Fibroblast of skin of left biceps (primary cell): ENCODE data around the gene ASIC3.

ENCODE experiments used
- DNase-seq, 2 experiments: peaks; one replicate each; pipeline ENCODE4 v3.0.0-alpha.2; 2013; ENCODE audit warnings: low read depth in 2 of 2

ASIC3 gene

GRCh38 chr7:151085691-151086620 lies 37.6 kb downstream of the ASIC3 start, which contains the start of gene AGAP3:
Gene AGAP3, plus strand, starts transcription at chr7:151086475. Its CDS starts 267 bp downstream, at chr7:151086742.
- DNase-seq, result peak in 1 of 2 experiments; percentile 28

DNA sequence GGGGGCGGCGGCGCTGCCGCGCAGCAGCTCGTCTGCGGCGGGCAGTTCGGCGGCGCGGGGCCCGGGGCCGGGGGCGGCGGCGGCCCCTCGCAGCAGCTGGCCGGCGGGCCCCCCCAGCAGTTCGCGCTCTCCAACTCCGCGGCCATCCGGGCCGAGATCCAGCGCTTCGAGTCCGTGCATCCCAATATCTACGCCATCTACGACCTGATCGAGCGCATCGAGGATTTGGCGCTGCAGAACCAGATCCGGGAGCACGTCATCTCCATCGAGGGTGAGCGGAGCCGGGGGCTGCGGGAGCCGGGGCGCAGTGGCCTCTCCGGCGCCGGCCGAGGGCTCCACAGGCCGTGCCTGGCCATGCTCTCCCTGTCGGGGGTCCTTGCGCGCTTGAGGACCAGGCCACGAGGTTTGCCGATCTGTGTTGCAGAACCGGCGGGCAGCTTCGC lies 38.5 kb downstream of the ASIC3 start:
- DNase-seq, result no peak

DNA sequence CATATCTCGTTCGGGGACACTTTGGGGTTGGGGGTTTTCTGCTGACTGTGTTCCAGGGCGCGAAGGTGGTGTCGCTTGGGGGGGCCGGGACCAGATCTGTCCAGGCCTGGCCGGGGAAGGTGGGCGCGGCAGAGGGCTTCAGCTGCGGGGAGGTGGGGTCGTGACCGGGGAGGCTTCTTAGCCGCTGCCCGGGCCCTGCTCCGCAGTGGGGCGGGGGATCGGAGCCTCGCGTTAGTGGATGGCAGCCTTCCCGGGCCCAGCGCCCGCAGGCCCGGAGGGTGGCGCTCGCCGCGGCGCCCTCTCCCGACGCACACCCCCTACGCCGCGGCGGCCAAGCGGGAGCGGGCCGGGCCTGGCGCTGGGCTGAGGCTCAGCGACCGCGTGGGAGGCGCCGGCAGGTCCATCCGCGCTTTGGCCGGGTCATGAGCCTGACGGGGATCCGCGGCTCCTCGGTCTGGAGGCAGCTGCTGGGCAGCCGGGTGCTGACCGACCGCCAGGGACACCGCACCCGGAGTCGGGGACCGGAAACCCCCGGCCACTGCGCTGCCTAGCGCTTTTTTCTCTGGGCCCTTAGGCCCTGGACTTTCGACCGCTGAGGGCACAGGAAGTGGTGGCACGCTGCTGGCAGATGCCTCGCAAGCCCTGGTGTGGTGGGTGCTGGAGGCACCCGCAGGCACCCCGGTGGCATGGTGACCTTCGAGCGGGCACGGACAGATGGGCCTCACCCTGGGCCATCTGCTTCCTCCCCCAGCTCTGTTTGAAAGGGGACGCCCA lies 39.1 kb downstream of the ASIC3 start:
- no peak for DNase-seq

- no peak for DNase-seq
Observed at GRCh38 chr7:151088019-151088855, 39.9 kb downstream of the ASIC3 start.

GRCh38 chr7:151088856-151089699 lies 40.7 kb downstream of the ASIC3 start:
- DNase-seq, result no peak

DNA sequence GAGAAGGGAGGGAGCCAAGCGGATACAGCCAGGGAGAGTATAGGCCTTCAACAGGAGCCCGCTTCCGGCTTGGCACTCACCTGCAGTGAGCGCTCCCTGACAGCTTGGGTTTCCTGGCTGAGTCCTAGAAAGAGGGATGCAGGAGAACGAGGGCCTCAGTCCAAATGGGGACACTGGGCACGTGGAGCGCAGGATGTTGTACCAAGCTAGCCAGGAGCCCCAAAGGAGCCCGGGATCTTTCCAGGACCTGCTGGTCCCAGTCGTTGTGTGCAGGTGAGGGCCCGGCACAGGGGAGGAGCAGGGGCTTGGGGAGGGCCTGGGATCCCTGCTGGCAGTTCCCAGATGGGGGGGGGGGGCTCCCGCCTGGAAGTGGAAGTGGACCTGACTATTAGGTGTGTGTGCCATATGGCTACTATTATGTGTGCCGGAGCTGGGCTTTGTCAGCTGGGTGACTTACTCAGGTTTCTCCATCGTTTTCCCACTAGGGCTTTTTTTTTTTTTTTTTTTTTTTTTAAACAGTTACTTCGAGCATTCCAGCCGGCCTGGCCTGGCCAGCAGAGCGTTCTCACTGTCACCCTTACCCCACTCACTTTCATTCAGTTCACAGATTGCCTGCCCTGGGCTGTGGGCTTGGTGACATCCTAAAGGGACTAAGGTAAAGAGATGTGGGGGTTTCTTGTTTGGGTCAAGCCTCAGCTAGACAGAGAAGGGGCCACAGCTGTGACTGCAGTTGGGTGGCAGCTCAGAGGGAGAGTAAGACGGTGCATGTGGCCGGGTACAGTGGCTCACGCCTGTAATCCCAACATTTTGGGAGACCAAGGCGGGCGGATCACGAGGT lies 41.8 kb downstream of the ASIC3 start:
- no peak for DNase-seq

DNA sequence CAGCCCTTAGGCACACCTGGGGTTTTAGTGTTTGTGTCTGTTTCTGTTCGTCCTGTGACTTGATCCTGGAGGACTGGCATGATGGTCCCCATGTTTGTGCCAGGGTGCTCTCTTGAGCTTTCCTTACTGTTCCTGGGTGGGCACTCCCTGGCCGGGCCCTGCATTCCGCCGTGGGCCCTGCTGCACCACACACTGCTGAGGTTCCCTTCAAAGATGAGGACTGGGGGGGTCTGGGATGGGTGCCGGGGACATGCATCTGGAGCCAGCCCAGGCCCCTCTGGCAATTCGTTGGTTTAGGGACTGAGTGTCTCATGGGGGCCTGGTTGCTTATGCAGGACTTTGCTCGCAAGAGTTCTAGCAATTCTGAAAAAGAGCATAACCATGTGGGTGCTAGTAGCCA lies 42.7 kb downstream of the ASIC3 start:
- DNase-seq, result no peak

GRCh38 chr7:151091431-151091830 lies 43.1 kb downstream of the ASIC3 start:
- DNase-seq, result no peak

DNA sequence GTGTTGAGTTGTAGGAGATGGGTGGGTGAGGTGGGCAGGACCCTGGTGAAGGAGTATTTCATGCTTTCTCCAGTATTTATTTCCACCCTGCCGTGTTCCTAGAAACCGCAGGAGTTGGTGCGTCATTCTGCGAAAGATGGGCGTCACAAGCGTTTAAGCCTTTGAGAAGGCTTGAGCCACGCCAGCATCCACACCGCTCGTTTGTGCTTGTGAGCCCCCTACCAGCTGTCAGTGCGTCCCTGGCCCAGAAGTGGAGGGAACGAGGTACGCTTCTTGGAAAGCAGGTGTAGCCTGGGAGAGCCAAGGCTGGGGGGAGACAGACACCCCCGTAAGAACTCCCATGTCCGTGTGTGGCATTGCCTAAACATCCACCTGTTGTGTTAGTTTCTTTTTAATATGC lies 43.7 kb downstream of the ASIC3 start:
- no peak for DNase-seq

DNA sequence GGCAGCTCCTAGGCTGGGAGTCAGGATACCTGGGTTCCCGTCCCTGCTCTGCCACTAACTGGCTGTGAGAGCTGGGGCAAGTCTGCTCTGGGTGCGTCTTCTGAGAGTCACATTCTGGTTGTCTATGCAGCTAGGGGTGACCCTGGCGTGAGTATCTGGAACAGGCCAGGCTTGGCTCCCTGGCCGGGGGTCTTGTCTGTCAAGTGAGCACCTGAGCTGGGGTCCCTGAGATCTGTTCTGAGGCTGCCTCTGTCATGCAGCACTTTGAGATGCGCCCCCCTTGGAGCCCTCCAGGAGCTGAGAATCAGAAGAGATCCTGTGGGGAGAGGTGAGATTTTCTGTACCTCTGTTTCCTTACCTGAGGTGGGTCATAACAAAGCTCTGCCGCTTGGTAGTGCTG lies 45.4 kb downstream of the ASIC3 start:
- DNase-seq, result no peak

DNA sequence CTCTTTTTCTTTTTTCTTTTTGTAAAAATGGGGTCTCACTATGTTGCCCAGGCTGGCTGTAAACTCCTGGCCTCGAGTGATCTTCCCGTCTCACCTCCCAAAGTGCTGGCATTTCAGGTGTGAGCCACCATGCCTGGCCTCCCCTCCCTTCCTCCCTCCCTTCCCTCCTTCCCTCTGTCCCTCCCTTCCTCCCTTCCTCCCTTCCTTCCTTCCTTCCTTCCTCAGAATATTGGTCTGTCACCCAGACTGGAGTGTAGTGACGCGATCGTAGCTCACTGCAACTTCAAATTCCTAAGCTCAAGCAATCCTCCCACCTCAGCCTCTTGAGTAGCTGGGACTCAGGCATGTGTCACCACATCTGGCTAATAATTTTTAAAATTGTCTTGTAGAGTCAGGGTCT lies 46.3 kb downstream of the ASIC3 start:
- DNase-seq, result no peak

DNA sequence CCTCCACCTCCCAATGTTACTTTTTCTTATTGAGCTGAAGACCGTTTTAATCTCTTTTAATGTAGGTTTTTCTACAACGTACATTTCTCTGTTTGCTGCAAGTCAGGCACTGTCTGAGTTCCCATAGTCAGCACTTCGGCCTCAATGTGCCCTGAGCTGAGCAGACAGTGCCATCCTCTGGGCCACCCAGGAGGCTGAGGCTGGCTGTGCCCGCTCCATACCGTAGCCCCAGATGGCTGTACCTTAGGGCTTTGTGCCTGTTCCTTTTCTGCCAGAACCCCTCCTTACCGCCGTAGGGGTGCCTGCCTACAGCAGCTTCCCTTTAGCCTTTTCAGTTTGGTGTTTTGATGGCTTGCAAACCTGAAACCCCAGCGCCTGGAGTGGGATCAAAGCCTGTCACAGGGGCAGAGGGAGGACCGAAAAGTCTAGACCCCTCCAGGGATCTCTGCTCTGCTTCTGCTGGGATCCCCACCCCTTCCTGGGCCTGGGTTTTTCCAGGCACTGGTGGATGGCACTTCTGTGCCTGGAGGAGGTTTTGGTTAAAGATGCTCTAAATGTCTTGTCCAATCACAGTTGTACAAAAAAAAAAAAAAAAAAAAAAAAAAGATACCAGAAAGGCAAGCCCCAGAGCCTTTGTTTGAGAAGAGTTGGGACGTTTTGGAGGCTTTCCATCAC lies 46.9 kb downstream of the ASIC3 start:
- no peak for DNase-seq

DNA sequence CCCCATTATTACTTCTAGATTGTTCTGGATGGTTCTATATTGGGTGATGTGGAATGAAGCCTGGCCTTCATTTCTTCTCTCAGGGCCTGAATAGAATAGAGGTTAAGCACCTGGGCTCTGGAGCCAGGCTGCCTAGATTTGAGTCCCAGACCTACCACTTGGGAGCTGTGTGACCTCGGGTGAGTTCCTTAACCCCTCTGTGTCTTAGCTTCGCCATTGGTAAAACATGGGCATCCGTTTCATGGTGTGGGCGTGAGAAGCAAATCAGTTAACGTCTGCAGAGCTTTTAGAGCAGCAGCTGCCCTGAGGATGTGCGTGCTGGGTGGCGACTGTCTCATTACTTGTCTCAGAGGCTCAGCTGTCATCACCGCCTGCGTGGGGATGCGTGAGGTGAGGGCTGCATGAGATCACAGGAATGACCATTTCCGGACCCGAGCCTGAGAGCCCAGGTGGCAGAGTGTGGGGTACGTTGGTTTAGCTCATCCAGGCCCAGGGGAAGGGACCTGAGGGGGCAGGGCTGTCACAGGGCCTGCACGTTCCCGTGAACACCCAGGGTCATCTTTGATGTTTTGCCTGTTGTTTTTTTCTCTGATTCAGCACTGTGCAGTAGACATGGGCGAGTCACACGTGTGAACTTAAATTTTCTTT lies 47.6 kb downstream of the ASIC3 start:
- no peak for DNase-seq

- DNase-seq, result no peak
Observed at GRCh38 chr7:151099486-151100211, 51.3 kb downstream of the ASIC3 start.

DNA sequence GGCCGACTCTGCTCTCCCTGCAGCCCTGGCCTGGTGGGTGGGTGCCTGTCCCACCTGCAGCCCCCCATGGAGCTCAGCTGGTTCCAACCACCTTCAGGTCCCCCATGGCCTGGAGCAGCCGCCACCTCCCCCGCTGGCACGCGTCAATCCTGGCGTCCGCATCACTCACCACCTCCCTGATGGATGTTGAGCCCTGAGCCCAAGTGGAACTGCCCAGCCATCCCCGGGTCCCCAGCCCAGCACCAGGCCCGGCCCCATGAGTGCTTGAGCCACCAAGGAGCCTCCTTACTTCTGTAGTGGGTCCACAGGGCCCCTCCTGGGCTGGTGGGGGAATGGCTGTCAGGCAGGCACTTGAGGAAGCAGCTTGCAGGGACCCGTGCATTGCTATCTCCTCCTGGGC lies 52.6 kb downstream of the ASIC3 start:
- DNase-seq, result no peak

DNA sequence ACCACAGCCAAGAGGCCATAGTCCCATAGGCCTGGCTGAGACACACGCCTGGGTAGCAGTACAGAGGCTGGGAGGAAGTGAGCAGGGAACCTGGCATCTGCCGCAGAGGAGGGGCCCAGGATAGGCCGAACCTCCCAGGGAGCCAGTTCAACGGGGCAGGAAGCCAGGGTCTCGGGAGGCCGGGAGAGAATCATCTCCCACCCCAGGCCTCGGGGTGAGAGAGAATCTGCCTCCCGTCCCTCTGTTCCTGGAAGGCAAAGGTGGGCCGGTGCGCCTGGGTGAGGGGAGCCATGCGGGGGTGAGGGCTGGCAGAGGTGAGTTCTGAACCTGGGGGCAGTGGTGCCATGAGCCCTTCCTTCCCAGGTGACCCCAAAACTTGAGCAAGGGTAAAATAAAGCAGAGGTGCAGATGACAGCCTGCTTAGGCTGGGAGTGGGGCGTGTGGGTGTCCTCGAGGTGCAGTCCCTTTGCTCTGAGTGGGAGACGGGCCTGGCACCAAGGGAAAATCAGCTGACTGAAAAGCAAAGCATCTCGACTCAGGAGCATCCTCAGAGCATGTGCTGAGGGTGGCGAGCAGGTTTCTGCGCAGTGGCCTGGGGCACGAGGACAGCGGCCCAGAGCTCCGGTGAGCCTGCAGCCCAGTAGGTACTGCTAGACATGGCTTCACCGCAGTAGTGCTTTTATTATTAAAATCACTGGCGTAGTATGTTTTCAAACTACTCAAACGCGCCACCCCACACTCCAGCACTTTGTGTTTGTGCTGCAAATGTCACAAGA lies 53.5 kb downstream of the ASIC3 start:
- DNase-seq, result no peak
